HG03095 (cell line): ENCODE results near the gene MYO18B.

Experiments used
- ATAC-seq: cut with Tn5 transposase; IDR thresholded peaks from one replicate; pipeline ENCODE4 v1.9.1; 2021; ENCODE audit warnings: moderate library complexity; ENCODE audit not compliant: unreplicated experiment

Gene MYO18B

DNA sequence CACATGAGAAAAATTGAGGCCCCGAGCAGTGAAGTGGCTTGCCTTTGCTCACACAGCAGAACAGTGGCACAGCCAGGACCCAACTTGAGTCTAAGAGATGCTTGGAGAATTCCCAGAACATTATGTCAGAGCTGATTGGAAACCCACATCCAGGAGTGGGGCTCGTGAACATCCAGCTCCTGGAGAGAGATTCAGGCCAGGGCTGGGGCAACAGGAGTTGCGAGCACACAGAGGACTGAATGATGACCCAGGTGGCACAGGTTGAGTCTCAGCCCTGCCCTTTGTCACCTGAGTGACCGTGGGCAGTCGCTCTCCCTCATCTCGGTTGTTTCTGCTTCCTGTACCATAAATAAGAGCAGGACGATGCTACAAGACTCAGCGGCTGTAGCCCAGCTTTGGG is 102.6 kb downstream of the MYO18B start:
- ATAC-seq, result no peak

DNA sequence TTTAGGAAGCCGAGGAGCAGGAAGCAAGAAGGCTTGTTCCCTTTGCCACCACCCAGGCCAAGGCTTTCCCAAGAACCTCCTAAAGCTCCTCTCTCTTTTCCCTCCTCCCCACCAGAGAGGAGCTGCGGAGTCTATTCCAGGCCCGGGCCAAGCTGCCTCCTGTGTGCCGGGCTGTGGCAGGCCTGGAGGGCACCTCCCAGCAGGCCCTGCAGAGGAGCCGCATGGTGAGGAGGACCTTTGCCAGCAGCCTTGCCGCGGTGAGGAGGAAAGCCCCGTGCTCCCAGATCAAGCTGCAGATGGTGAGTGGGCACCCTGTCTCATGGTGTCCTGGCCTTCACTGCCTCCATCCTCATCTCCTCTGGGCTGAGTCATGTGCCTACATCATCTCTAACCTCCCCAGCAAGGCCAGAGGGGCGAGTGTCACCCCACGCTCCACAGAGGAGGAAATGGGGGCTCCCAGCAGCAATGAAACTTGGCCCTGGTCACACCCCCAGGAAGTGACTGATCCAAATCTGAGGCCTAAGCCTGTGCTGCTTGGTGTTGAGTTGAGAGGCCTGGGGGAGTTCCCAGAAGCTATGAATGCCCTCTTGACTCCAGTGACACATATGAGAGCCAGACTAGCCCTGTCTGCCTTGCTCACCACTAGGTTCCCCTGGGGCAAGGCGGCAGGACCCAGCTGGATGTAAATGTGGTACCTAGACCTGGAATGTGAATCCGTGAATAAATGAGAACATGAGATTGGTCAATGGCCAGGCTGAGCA is 104.2 kb downstream of the MYO18B start:
- no peak for ATAC-seq

DNA sequence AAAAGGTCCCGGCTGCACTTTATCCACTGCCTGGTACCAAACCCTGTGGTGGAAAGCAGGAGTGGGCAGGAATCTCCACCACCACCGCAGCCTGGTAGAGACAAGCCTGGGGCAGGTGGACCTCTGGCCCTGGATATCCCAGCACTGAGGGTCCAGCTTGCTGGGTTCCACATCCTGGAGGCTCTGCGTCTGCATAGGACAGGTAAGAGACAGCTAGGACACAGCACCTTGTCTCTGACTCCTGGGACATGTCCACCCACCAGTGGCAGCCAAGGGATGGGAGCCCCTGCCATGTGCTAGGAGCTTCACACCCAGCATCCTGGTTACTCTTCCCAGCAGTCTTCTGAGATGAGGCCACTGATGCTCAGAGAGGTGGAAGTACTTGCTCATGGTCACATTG is 105.5 kb downstream of the MYO18B start:
- ATAC-seq, result no peak

DNA sequence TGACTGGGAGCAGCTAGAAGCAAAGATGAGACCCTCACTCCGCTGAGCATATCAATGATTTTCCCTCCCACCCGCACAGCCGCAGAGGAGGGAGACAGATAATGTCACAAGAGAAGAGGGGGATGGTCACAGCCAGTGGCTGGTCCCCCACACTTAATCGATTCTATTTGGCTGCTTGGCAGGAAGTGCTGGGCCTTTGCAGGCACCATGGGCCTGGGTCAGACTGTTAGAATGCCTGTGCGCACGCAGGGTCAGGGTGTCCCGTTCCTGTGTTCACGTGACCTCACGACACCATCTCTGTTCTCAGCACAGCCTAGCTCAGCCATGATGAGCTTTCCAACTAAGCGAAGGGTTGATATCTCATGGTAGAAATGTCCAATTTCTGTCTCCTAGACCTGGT is 107.0 kb downstream of the MYO18B start:
- no peak for ATAC-seq

DNA sequence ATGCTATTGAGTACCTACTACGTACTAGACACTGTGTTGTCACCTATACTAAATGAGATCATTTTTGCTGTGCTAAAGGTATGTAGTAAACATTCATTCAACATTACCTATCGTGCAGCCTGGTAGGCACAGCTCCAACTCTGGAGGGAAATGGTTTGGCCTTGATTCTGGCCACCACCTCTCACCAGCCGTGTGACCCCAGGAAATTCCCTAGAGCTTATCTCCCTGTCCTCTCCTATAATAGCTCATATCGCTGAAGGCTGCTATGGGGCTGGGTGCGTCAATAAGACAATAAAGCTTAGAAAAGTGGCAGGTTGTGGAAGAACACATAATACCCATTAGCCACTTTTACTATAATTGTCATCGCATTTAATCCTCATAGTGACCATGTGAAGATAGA is 107.5 kb downstream of the MYO18B start:
- no peak for ATAC-seq

DNA sequence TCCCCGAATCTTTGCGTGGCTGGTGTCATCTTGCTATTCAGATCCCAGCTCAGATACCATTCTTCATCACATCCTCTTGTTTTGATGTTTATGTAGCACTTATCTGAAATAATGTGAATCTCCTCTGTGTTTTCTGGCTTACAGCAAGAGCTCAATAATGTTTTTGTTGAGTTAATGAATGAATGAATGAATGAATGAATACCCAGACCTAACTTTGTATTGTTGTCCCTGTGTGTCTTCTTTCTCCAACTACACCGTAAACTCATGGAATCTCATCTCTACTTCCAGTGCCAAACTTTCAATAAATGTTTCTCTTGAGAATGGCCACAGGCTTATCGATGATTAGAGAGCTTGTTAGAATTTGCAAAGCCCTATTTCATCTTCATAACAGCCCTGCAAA is 110.2 kb downstream of the MYO18B start:
- ATAC-seq, result no peak

DNA sequence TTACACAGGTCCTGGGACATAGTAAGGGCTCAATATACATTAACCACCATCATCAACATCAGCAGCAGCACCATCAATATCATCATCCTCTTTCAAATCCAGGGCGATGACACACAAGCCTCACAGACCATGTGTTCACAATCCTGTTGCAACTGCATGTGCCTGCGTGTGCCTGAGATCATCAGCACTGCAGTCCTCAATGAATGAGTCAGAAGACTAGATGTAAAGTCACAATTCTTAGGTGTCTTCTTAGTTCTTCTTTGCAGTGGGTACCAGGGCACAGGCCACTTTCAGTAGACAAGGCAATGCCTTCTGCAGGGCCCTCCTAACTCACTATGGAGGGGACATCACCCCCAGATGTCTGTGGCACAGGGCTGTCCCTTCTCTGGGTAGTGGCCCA is 111.1 kb downstream of the MYO18B start:
- no peak for ATAC-seq

DNA sequence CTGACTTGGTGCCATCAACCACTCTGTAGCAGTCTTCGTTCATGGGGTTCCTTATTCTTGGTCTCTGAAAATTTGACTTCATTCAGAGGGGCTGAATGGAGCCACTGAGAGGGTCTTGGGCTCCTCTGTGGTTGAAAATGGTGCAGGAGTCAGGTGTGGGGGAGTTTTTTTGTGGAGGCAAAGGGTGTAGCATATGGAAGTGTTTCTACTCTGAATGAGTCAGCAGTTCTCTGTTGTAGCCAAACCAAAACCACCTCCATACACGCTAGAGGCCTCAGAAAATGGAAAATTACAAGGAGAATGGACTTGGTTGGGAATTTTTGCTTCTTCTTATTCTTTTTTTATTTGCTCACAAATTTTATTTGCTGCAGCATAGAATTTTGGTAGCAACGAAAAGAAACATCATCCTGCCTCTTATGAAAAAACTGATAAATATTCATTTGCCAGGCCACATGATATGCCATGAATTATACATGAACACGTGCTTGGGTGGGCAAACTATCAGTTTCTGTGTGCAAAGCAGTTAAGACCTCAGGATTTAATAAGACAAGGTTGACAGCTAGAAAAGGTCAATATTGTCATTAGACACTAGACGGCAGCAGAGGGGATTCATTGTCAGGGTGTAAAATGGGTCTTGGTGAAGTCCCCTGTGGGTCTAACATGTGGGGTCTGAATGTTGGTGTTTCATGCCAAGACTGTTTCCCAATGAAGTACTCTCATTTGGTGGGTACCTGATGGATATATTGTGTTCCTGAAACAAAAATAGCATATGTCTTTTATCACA is 111.7 kb downstream of the MYO18B start:
- no peak for ATAC-seq

DNA sequence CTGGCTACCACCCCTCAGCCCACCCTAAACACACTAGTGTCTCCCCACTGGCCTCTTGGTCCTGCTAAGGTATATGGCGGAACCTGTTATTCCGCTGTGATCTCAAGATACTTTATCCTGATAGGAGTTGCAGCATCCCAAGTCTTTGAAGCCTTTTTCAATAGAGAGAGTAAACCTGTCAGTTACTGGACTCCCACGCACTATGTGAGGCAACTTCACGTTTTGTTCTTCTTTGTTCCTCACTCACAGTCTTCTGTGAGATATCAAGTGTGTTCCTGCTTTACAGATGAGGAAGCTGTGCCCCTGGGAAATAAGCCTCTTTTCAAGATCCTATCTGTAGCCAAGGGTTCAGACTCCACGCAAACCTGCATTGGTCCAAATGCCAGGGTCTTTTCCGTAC is 127.8 kb downstream of the MYO18B start:
- no peak for ATAC-seq

DNA sequence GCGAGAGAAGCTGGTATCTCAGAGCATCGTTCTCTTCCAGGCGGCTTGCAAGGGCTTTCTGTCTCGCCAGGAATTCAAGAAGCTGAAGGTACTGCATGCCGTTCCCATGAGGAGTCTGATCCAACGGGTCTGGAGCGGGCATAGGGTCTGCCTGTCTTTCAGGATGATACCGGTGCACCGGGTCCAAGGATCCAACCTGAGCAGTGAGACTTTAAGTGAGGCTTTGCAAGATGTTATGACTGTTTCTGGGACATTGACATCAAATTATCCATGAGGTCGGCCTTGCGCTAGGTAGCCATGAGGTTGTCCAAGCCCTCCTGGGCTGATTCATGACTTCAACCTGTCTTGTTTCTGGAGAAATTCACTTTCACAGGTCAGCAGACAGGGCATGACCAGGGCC is 132.3 kb downstream of the MYO18B start:
- no peak for ATAC-seq

DNA sequence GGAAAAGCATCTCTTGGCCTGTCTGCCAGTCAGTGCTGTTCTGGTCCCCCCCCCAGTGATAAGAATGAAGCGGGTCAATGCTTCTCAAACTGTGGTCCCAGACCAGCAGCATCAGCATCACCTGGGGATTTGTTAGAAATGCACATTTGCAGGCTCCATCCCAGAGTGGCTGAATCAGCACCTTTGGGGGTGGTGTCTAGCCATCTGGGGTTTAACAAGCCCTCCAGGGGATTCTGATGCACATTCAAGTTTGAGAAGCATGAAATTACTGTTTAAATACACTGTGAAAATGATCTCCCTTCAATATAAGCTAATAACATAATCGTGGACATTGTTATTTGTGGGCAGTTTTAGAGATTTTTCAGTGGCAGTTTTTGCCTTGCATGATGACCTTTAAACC is 133.5 kb downstream of the MYO18B start:
- ATAC-seq, result no peak

DNA sequence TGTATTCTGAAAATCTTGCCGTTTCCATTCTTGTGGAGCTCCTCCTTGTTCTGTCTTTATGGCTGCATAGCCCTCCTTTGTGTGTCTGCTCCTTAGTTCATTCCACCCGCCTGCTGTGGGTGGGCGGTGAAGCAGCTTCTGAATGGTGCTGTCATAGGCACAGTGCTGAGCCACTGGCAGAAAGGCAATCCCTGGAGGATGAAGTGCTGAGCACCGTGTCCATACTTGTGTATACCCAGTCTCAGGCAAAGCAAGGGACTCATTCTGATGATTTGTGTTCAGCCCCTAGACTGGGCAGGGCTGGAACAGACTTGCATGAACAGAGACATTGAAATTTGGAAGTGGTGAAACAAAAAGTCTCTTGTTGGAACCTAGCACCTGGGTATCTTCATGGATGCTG is 134.9 kb downstream of the MYO18B start:
- ATAC-seq, result no peak

DNA sequence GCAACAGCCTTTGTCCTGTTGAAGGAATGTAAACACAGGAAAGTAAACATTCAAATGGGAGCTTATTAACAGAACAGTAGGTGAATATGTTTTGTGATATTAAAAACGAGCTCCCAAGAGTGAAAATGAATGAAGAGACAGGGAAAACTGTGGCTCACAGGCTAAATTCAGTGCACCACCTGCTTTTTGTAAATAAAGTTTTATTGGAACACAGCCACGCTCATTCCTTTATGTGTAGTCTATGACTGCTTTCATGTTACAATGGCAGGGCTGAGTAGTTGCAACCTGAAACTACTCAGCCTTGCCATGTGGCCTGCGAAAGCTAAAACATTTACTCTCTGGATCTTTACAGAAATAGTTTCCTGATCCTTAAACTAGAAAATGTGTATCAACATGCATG is 136.9 kb downstream of the MYO18B start:
- no peak for ATAC-seq

DNA sequence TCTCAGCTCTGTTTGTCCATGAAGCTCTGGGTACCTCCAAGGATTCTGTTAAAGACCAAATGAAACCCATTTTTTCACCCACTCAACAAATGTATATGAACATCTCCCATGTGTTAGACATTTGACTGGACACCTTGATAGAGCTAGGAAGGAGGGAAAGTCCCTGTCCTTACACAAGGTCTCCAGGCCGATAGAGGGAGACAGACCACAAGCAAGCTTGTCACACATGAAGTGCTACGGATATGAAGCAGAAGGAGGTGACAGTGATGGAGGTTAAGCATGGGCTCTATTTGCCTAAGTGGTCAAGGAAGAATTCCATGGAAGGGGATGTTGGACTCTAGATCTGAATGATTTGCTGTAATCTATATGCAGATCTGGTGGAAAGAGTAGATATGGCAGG is 138.5 kb downstream of the MYO18B start:
- ATAC-seq, result no peak

DNA sequence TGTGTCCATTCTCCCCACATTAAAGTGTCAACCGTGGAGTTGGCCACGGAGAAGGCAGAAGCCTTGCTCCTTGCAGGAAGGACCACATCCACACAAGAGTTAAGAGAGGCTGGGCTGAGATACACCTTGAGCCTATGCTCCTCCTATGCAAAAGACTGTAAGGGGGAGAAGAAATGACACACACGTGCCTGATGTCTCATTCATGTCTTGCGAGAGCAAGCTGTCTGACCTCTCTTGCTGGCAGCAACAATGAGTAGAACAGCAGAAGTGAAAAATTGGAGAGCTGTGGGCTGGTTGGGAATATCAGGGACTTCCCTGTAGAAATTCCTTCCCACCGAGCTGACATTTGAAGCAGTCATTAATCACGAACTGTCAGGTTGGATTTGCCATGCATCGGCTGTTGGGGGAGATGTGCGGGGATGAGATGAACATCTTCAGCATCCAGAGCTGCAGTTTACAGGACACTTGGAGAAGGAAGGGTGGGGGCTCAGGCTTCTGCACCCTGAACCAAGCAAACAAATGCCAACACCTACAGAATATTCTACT is 139.3 kb downstream of the MYO18B start:
- no peak for ATAC-seq

DNA sequence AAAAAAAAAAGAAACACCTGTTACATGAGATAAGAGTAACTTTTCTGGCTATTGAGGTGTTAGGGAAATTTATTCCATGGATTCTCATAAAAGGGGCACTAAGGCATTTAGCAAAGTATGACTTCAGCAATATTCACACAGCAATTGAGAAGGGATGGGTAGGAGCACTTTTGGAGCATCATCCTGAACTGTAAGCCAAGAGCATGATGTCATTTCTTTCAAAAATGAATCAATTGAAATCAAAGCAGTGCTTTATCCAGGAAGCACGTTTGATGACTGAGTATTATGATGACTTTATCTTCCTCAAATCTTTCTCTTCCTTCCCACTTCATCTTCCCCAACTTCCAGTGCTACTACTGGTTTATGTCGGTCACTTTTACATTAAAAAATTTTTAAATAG is 140.4 kb downstream of the MYO18B start:
- ATAC-seq, result no peak

DNA sequence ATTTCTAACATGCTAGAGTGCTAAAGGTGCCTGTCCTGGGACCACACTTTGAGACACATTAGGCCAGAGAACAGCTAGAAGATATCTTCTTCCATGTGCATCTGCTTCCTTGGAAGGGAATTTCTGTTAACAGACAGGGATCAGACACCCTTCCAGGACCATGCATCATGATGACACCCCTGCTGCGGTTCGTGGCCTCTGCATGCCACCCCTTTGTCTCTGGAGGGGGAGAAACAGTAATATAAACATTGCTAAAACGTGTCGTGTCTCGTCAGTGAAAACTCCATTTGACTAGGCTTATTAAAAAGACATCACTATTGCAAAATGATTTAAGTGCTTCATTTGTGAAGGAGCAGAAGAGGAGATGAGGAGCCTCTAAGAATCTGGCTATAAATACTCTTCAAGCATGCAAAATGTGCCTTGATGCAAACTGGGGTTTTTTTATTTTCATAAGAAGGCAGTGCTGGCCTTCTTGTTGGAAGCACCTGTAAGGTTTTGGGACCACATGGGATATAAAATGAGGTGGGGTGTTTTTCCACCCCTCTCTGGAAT is 141.6 kb downstream of the MYO18B start:
- no peak for ATAC-seq

DNA sequence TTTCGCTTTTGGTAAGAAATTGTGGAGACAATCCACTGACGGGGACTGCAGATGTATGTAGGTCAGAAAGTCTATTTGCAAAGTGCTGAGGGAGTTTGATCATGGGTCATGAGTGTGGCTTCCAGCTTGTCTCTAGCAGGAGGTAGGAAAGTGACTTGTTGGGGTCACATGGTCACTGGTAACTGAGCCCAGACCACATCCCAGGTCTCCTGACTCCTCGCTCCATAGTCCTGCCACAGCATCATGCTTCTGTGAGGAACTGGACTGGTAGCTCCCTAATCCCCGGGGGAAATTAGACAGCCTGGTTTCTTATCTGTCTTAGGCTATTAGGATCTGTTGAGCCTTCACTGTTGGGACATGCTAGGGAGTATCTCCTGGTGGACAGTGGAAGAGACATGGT is 142.1 kb downstream of the MYO18B start:
- no peak for ATAC-seq

DNA sequence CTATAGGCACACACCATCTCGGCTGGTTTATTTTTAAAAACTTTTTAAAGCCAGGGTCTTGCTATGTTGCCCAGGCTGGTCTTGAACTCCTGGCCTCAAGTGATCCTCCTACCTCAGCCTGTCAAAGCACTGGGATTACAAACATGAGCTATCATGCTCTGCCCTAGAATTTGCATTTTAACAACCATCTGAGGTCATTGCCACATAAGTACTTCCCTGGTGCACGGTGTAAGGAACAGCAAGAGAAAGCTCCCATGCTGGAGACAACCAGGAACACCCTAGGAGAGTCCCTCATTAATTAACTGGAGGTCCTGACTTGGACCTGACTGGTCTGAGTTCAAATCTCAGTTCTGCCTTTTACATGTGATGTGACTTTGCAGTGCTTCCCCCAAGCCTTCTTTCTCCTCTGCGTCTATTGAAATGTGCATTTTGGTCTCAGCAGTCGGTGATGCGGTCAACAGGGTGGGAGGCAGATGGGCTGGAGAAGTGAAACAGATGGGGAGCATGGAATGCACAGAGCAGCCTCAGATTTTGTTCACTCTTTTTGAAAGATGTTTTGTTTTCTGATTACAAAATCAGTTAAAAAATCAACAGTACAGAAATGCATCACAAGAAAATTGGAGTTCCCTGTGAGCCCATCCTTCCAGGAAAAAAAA is 146.5 kb downstream of the MYO18B start:
- no peak for ATAC-seq

DNA sequence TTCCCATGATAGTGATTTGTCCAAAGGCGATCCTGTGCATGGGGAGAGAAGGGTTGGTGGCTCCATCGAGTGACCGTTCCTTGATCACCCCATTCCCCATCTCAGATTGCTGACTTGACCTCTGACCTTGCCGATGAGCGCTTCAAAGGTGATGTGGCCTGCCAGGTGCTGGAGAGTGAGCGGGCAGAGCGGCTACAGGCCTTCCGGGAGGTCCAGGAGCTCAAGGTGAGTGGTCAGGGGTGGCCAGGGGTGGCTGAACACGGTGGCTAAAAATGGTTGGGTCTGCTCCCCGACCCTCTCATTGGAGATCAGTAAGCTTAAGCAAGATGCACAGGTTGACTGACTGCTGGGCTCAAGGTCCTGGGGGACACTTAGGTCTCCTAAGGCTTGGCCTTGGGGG is 148.7 kb downstream of the MYO18B start:
- ATAC-seq, result no peak

DNA sequence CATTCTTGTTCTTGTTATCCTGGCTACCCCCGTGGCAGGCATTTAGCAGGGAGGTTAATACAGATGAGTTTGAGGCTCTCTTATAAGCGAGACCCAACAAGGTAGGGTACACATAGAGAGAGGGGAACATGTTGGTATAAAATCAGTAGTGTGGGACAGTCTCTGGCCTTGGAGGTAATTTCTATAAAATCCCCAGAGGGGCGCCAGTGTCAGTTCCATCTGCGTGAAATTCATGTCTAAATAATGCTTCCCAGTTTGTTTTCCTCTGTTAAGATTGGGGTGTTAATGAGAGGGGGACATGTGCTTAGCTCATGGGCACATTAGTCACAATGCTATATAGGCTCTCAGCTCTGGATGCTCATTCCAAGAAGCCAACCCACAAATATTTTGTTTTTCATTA is 150.7 kb downstream of the MYO18B start:
- ATAC-seq, result no peak

DNA sequence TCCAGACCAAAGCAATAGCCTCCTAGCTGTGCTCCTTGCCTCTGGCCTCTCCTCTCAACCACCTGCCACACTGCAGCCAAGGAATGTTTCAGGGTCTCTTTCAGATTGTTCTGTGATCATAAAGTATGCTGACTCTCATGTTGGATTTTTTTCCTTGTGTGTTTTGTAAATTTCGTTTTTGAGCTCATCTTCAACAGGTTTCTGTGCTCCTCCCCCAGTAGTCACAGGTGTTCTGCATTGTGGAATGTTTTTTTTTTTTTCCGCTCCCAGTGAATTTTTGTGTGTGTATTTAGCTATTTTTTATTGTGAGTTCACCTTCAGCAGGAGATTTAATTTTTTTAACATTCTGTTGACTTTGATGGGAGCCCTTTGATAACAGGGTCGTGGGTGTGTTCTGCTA is 153.7 kb downstream of the MYO18B start:
- ATAC-seq, result no peak
